GM18517 (cell line): Measurements from ENCODE around the gene CHKA.

Experiments used
- ATAC-seq: cut with Tn5 transposase; IDR thresholded peaks from one replicate; pipeline ENCODE4 v1.9.1; 2021; ENCODE audit warnings: mild to moderate bottlenecking, moderate library complexity; ENCODE audit not compliant: unreplicated experiment

CHKA gene

DNA sequence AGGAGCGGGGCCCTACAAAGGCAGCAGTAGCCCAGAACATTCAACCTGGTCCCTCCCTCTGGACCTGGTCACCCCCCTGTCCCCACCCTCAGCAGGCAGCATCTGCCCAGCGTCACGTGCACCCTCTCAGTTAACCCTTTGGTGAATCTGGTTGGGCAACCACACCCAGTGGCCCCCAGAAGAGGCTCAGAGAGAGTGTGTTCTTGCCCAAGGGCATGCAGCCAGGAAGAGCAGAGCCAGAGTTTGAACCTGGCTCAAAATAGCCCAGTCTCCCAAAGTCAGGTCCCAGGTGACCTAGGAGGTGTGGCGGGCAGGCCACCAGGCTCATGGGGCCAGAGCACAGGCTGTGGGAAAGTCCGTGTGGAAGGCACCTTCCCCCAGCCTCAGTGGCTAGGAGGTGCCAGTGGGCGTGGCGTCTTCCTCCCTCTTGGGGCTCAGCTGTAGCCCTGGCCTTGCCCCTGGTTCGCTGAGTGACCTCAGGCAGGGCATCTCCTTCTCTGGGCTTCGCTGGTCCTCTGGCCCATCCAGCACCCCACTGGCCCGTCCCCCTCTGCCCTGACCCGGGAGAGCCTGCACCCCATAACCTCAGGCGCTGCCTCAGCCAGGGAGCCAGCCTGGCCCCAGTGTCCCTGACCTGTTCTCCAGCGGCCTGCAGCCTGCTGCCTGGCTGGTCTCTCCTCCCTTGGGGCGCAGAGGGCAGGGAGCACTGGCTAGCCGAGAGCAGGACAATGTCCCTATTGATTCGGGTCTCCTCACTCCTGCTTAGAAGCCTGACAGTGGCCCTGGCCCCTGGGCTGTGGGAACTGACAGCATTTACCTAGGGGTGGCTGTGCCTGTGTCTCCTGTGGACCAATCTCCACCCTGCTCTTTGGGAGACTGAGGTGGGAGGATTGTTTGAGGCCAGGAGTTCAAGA, 104.0 kb downstream of the CHKA start:
- no peak for ATAC-seq

DNA sequence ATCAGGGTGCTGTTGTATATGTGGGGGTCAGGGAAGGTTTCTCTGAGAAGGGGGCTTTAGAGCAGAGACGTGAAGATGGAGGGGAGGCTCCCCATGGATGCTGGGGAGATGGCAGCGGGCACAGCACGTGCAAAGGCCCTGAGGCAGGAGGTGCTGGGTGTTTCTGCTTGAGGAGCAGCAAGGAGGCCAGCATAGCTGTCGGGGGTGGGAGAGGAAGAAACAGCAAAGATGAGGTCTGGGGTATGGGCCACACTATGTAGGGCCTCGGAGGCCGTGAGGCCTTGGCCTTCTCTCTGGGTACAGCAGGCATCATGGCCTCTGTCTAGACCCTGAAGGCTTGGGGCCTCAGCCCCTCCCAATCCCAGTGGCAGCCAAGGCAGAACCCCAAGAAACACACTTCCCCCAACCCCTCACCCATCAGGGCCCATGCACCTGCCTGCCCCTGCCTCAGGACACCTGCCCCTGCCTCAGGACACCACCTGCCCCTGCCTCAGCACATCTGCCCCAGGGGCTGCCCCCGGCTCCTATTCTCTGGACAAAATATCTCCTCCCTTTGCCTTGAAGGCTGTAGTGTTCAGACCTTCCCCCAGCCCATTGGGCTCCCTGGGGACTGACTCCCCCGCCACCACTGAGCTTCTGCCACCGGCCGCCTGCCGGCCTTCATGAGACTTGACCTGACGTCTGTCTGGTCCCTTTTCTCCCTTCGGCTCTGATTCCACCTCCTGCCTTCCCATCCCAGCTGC, 104.9 kb downstream of the CHKA start:
- no peak for ATAC-seq

DNA sequence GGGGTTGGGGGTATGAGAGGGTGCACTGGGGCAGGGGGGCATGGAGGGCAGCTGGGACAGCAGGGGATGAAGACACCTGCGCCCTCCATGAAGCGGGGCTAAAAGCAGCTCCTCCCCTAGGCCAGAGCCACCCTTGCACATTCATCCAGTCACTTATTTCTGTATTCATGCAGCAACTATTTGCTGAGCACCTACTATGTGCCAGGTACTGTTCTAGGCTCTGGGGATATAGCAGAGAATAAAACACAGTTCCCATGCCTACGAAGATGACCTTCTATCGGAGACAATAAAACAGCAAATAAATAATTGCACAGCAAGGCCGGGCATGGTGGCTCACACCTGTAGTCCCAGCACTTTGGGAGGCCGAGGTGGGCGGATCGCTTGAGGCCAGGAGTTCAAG, 105.7 kb downstream of the CHKA start:
- no peak for ATAC-seq

DNA sequence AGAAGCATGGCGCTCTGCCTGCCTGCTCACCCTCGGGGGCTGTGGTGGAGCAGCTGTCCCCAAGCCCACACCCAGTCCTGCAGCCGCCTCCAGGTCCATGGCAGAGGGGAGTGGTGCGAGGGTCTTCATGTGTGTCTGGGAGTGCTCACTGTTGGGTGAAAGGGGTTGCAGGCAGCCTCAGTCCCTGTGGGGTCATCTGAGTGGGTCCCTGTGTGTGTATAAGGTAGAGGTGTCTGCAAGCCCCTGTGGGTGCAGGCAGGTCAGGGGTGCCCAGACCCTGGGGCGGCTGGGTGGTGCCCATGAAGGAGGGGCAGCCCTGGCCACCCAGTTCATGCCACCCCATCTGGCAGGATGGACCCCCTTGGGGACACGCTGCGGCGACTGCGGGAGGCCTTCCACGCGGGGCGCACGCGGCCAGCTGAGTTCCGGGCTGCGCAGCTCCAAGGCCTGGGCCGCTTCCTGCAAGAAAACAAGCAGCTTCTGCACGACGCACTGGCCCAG, 106.2 kb downstream of the CHKA start:
- ATAC-seq = no peak

DNA sequence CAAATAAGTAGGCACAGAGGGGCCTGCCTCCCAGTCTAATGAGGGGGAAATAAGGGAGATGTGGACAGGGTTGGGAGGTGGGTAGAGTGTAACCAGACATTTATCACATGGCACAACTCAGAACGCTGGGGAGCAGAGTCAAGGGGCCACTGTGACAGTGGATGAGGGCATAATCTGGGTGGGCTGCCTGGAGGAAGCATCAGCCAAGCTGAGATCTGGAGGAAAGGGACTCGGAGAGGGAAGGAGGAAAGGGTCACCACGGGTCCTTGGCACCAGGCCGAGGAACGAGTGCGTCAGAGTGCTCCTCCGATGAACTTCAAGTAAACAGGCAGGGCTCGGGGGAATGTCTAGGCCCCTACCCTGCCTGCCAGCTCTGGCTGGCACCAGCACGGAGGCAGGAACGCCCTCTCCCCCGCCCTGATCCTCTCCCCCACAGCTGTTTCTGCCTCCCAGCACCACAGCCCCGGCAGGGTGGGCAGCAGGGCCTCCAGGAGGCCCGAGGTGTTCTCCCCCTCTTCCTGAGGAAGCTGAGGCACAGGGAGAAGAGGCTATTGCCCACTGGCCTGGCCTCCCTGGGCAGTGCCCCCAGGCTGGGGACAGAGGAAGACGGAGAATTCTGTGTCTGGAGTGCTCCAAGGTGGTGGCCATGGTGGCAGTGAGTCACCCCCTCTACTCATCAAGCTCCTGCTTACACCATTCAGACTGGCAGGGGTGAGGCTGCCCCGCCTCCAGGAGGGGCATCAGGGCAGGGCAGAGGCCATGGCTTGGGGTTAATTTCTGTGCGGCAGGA, 106.8 kb downstream of the CHKA start:
- no peak for ATAC-seq

DNA sequence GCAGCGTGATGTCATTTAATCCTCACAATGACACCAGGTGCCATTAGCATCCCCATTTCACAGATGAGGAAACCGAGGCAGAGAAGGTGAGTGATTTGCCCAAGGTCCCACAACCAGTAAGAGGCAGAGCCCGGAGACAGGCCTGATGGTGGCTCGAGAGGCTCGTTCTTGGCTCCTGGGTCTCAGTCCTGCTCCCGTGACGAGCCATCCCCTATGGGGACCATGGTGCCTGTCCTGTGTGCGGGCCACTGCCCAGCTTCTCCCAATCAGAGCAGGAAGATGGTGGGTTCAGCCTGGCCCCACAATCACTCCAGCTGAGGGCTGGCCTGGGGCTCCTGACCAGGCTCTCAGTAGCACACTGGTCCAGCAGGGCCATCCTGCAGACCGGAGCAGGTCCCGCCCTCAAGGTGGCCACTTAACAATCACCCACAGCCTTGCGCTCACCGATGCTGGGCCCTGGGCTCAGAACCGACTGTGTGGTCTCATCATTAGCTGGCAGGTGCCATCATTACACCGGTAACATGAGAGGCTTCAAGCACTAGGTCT, 107.5 kb downstream of the CHKA start:
- ATAC-seq = no peak

DNA sequence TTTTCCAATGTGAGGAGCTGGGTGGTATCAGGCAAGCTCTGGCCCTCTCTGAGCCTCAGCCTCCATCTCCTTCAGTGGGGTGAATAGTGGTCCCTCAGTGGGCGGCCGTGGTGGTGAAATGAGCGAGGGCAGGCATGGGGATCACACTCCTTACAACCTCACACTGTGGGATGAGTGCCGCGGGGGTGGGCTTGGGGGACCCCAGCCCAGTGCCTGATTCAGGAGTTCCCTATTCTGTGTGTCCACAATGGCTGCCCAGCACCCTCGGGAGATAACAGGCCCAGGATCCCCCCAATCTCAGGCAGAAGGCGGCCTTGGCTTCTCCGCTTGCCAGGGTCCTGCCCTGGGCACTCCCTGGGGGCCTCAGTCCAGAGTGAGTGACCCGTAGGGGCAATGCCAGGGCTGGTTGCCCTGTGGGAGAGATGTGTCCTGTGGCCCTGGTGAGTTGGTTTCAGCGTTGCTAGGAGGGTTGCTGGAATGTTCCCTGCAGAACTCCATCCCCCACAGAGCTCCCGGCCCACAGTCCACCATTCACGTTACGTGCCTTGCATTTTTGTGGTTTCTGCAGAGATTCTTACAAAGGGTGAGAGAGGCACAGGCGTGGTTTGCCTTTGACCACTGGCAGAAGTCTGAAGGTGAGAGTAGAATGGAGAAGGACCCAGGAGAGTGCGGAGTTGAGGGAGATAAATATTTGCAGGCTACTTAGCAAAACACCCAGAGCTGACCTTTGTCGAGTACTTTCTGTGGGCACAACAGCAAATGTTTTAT, 108.2 kb downstream of the CHKA start:
- ATAC-seq = no peak

DNA sequence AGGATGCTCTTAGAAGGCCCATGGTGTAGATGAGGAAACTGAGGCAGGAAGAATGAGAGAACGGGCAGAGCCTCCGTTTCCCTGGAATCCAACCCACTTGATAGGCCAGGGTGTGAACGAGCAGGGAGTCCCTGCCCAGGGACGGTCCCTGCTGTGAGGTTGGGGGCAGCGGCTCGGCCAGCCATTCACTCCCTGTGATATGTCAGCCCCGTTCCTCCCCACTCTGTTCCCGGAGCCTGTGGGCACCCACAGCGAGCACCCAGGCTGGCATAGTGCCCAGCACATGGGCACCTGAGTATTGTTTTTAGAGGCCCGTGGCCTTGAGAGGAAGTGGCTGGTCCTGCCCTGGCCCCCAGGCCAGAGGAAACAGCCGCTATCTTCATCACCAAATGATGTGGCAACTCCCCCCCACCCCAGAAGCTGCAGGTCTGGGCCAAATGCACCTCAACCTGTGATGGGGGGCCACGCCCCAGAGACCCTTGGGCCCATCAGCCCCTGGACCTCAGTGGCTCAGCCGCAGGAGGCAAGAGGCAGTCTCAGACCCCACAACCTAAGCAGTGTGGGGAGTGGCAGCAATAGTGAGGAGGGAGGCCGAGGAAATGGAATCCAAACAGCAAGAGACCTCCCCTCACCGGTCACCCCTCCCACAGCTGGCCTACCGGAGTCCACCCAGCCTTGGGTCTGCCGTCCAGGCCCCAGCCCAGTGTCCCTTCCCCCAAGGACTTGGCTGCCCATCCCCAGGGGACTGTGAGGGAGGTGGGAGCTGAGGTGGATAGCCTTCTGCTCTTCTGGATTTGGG, 108.9 kb downstream of the CHKA start:
- no peak for ATAC-seq

DNA sequence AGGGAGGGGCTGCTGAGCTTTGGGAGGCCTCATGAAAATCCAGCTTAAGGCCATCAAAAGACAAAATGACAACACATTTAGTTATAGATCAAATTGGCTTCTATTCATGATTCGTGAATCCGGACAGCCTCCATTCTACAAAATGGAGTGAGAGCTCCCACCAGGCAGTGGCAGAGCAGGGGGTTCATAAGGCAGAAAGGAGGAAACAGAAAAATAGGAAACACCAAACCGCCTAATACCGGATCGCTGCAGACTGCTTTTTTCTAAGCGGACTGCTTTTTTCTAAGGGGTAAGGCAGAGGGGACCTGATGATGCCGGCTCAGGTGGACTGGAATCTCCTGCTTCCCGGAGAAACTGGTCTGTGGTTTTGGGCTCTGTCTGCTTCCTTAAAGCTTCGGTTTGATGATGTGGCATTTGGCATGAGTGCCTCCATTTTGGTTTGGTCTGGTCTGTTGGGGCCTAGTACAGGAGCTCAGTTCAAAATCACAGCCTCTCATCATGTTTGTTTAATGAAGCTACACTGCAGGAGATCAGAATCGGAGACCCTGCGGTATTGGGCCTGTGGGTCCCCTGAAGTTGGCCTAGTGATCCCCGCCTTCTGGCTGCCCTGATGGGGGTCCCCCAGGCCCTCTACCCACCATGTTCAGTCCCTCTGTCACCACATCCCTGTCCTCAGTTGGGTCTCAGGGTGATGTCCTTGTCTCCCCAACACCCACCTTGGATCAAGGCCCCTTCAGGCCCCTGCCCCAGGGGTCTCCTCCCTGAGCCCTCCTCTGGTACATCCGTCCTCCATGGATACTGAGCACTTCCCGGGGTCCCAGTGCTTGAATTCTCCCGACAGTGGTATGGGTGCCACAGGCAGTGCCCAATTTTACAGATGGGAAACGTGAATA, 109.9 kb downstream of the CHKA start:
- ATAC-seq = no peak

DNA sequence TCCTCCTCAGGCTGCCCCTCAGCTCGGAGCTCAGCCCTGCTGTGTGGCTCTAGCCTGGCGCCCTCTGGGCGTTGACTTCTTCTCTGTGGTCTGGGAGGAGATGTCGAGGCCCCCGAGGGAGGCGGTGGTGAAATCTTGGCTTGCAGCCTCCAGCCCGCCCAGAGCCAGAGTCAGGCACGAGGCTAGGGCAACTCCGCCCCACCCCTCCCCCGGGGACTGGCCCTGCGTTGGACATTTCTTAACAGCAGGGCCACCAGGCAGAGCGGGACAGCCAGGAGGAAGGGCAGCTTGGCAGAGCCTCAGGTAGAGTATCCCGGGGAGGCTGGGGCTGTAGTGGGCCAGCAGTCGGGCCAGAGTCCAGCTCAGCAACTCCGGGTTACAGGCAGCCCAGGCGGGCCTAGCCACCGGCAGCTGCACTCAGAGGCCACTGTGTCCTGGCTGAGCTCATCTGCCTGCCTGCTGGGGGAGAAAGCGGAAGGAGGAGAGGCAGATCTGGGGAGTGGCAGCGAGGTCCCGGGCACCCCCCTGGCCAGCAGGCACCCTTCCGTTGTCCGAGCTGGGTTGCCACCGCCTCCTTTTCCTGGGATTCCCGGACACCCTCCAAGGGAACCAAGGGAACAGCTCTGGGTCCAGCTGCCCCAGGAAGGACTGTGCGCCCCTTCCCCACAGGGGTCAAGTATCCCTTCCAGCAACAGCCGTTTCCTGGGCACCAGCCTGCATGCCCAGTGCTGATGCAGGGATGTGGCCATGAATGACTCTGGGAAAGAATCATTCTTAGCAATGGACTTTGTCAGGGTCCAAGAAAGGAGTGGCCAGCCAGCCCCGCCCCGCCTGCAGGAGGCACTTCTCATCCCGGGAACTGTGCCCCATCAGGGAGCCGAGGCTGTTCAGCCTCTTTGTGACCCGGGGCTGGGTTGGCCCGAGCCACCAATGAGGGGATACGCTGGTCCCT, 110.8 kb downstream of the CHKA start, which contains the start of gene ALDH3B1:
Gene ALDH3B1 (plus strand): TSS at position 238 of the 952 bp plus-strand sequence. CDS start 4,971 bp downstream, outside the sequence.
- no peak for ATAC-seq

DNA sequence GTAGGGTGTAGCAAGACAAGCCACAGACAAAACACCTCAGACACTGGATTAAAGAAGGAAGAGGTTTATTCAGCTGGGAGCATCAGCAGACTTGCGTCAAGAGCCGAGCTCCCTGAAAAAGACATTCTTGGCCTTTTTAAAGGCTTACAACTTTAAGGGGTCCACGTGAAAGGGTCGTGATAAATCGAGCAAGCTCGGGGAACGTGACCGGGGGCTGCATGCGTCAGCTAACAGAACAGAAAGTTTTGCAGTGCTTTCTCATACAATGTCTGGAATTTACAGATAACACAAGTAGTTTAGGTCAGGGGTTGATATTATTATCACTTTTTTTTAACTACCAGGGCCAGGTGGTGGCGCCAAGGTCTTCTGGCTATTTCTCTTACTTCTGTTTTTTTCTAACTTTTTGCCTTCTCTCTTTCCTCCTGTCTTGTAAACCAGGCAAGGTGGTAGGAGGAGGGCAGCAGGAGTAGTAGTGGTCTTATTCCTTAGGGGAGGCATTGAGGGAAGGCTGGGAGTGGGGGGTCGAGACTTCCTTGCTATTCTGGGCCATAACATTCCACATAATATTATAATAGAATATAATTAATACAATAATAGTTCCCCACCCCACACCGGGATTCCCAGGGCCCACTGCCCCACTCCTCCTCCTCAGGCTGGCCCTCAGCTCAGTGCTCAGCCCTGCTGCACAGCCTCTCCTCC, 111.6 kb downstream of the CHKA start:
- ATAC-seq = no peak

DNA sequence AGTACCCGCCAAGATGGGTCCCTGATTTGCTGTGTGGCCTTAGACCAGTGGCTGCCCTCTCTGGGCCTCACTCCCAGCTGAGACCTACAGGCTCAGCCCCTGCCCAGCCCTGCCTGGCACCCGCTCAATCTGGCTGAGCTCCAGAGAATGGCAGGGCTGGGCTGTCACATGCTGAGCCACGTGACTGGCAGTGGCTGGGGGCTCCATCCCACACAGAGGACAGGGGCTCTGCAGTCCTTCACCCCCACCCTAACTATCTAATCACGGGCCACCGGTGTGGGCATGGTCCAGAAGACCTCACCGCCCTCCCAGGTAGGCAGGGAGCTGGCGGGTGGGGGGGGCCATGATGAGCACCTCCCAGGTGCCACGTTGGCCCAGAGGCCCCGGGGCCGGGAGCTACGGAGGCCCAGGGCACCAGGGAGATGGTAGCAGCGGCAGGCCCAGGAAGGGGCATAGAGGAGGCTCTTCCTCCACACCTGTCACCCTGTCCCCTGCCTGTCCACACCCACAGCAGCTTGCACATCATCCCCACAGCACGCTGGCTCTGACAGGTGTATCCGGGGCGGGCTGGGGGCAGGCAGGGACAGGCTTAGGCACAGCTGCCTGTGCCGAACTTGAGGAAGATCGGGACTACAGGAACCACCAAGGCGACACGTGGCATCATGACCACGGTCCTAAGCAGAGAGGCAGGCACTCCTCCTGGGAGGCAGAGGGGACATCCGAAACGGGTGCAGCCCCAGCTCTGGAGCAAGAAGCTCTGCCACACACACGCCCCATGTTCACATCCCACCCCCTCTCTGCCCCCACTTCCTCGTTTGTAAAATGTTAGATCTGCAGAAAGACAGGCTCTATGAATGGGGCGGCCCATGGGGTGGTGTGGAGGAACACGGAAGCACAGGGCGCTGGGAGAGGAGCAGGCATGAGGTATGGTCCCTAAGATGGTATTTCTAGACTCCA, 112.5 kb downstream of the CHKA start:
- no peak for ATAC-seq

DNA sequence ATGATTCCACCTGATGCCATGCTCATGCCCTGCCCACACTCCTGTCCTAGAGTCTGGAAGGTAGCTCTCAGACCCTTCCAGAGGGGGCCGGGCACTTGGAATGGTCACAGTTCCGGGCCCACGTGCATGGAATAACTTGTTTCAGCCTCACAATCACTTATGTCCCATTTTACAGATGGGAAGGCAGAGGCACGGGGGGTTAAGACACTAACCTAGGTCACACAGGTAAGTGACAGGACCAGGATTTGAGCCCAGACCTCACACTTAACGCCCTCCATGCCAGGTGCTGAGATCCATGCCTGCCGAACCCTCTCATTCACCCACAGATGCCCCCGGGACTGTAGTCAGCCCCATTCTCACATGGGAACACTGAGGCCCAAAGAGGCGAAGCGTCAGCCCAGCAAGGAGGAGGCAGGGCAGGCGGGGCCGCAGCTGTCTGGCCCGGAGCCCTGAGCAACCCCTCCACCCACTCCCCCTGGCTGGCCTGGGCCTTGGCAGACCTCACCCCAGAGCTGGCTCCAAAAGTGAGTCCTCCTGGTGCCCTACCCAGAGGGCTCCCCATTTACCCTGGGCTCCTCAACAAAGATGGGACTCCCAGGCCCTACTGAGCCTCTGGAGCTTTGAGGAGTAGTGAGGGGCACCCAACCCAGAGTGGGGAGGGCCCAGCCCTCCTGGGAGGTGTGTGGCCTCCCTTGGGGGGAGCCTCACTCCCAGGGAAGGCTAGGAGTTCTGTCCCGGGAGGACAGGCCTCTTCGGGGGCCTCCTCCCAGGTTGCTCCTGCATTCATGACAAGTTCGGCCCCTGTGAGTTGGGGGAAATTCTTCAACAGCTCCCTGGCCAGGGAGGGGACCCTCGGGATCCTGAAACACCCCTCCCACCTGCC, 113.4 kb downstream of the CHKA start:
- no peak for ATAC-seq

DNA sequence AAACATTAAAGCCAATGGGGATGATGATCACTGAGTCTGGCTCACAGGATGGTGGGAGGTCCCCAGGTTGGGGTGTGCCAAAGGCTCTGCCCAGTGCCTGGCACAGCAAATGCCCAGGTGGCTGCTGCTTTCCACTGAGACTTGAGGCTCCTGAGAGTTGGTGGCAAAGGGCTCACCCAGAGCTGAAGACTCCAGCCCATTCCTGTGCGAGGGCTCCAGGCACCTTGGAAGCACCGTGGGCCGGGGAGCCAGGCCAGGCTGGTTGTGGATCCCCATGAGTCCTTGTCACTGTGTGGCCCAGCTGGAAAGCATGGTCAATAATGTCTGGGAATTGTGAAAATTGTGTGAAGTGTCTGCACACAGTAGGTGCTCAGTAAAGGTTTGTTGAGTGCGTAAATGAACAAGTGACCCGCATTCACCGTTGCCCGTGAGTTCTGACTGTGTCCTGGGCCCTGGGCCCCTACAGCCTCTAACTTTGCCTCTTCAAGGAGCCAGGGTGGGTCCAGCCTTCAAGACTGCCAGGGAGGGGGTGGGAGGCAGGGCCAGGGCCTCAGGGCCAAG, 114.5 kb downstream of the CHKA start:
- ATAC-seq = no peak
